SJCRH30 (cell line): ENCODE results near the gene ADAMTS4. TPM values are rescaled to one million over a fixed set of nuclear protein-coding genes. Genes with fewer than 3 reads are reported as not detected.

Source experiments
- DNase-seq, 2 experiments: peaks; one replicate each; pipeline ENCODE4 v3.0.0-alpha.2; 2015 to 2020
- H3K27ac ChIP-seq: fragments of 250-450 bp; sonication (Bioruptor Pico); 2 replicates; pipeline ENCODE4 v1.5.1; 2020; ENCODE audit warnings: mild to moderate bottlenecking, moderate library complexity
- H3K27me3 ChIP-seq: fragments of 250-450 bp; sonication (Bioruptor Pico); 2 replicates; pipeline ENCODE4 v1.5.1; 2020; ENCODE audit warnings: mild to moderate bottlenecking, moderate library complexity
- H3K36me3 ChIP-seq: fragments of 250-450 bp; sonication (Bioruptor Pico); 2 replicates; pipeline ENCODE4 v1.5.1; 2020; ENCODE audit warnings: mild to moderate bottlenecking, moderate library complexity
- H3K4me1 ChIP-seq: fragments of 250-450 bp; sonication (Bioruptor Pico); 2 replicates; pipeline ENCODE4 v1.5.1; 2020; ENCODE audit warnings: mild to moderate bottlenecking, moderate library complexity
- H3K4me3 ChIP-seq: fragments of 250-450 bp; sonication (Bioruptor Pico); 2 replicates; pipeline ENCODE4 v1.5.1; 2020; ENCODE audit warnings: mild to moderate bottlenecking, moderate library complexity
- H3K9me3 ChIP-seq: fragments of 250-450 bp; sonication (Bioruptor Pico); replicated peaks from 2 replicates; pipeline ENCODE4 v1.5.1; 2020; ENCODE audit warnings: mild to moderate bottlenecking, moderate library complexity
- total RNA-seq: library from RNA; depleted of rRNA; stranded (reverse); fragments of >200 nt; shearing (Covaris generic); gene quantifications from 2 replicates; pipeline ENCODE4 v1.2.3, GENCODE V29; 2014

ADAMTS4 gene
- total RNA-seq, 1 experiment from 2014 or later: 11.0 TPM

DNA sequence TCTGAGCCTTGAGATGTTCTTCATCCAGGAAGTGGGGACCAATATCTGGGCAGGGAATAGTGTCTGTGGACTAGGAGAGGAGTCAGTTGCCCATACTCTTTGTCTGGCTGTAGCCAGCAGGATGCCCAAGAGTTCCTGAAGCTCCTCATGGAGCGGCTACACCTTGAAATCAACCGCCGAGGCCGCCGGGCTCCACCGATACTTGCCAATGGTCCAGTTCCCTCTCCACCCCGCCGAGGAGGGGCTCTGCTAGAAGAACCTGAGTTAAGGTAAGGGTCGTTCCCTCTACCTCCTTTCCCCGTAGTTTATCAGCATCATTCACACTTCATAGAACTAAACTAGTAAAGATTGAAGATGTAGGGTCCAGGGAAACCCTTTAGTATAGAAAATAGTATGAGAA, 36.0 kb downstream of the ADAMTS4 start:
- Histone ChIP-seq H3K4me3 (no peak overlapping the region), H3K9me3 (no peaks in the 10 kb centered on the region), H3K27ac (no peak overlapping the region), H3K27me3 (no peaks in the 10 kb centered on the region), H3K36me3 (no peaks in the 10 kb centered on the region), H3K4me1 (no peaks in the 10 kb centered on the region; the same call in 1 of the 2 replicates)
- no peak for DNase-seq

DNA sequence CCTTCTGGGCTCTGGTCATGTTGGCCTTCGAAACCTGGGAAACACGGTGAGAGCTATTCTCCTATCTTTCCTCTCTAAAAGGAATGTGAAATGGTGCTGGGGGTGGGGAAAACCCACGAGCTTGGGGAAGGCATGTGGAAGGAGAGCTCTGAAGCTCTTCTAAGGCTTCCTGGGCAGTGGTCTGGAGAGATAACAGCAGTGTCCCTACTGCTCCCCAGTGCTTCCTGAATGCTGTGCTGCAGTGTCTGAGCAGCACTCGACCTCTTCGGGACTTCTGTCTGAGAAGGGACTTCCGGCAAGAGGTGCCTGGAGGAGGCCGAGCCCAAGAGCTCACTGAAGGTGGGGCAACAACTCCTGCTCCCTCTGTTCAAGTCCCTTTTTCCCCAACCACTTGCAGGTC, 36.8 kb downstream of the ADAMTS4 start:
- Histone ChIP-seq H3K27me3 (no peaks in the 10 kb centered on the region), H3K36me3 (no peaks in the 10 kb centered on the region), H3K4me1 (no peaks in the 10 kb centered on the region; the same call in 1 of the 2 replicates), H3K27ac (no peak overlapping the region), H3K4me3 (no peak overlapping the region), H3K9me3 (no peaks in the 10 kb centered on the region)
- DNase-seq: no peak

DNA sequence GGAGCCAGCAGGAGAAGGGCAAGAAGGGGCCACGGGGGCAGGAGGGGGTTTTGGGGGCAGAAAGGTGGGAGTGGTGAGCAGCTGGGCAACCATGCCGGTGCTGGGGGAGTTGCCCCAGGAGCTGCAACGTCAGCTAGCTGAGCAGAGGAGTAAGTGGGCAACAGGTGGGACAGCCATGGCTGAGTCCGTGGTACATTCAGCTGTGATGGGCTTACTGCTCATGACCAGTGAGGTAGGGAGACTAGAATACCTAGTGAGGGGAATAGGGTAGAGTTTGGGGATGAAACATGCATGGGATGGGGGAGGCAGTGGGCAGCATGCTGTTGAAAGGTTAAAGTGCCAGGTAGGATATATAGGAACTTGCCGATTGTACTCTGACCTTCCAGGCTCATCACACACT, 37.2 kb downstream of the ADAMTS4 start:
- Histone ChIP-seq H3K4me1 (no peaks in the 10 kb centered on the region; the same call in 1 of the 2 replicates), H3K27ac (no peak overlapping the region), H3K36me3 (no peaks in the 10 kb centered on the region), H3K27me3 (no peaks in the 10 kb centered on the region), H3K4me3 (no peak overlapping the region), H3K9me3 (no peaks in the 10 kb centered on the region)
- no peak for DNase-seq

DNA sequence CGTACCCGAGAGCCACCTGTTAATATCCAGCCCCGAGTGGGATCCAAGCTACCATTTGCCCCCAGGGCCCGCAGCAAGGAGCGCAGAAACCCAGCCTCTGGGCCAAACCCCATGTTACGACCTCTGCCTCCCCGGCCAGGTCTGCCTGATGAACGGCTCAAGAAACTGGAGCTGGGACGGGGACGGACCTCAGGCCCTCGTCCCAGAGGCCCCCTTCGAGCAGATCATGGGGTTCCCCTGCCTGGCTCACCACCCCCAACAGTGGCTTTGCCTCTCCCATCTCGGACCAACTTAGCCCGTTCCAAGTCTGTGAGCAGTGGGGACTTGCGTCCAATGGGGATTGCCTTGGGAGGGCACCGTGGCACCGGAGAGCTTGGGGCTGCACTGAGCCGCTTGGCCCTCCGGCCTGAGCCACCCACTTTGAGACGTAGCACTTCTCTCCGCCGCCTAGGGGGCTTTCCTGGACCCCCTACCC, 38.1 kb downstream of the ADAMTS4 start:
- H3K4me1 ChIP-seq: no peaks in the 10 kb centered on the region; the same call in 1 of the 2 replicates

DNA sequence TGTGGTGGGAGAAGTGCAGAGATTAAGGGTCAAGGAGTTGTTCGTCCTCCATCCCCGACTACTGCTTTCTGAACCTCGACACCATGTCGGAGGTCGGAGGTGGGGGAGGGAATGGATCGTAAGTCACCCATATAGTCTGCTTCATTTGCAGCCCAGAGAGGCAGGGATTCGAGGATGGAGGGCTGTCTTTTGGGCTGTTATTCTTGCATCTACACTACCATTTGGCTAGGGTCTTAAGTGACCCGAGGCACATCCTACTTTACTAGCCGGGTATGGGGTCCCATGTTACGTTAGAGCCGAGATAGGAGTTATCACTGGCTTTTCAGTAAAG, 39.0 kb downstream of the ADAMTS4 start:
- no peaks in the 10 kb centered on the region for H3K36me3 ChIP-seq
- DNase-seq: no peak

More for the DNA sequence above, 38.1 kb downstream of the ADAMTS4 start:
- H3K4me3 ChIP-seq: no peak overlapping the region
- H3K36me3 ChIP-seq: no peaks in the 10 kb centered on the region
- H3K27ac ChIP-seq: no peak overlapping the region
- no peaks in the 10 kb centered on the region for H3K27me3 ChIP-seq
- DNase-seq: no peak
- no peaks in the 10 kb centered on the region for H3K9me3 ChIP-seq

DNA sequence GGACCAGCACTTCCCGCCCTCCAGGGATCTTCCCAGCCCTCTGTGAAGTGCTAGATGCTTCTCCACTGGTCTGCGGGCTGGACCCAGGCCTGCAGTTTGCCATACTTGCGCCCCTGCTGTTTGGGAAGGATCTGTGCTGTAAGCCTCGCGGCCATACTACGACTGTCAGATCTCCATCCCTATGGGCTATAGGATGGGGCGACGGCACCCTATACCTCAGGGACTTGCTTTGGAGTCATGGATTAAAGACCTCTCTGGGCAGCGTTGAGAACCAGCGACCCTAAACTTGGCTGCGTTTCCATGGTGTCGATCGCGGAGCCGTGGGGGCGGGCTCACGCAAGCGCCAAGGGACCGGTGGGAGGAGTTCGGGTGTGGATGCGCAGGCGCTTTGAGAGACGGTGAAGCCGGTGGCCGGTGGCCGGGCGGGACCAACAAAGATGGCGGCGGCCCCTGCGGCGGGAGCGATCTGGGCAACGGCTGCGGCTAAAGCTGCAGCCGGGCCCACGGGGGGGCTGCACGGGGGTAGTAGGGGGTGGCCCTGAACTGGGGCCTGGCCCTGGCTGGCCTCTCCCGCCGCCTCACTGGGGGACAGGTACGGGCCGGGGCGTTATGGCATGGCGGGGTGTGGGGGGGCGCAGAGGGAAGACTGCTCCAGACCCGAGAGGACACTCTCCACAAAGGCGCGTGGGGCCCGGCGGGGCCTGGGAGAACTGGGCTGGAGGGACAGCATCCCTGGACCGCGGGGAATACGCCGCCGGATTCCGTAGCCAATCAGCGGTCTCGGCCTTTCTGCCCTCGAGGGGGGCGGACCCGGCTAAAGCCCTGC, 39.6 kb downstream of the ADAMTS4 start, which contains the start of gene USP21:
USP21 (plus strand) TSS at position 414 of the 826 bp plus-strand sequence. CDS start 1,141 bp downstream, outside the sequence.
- H3K9me3 ChIP-seq: no peaks in the 10 kb centered on the region
- H3K27ac ChIP-seq: peak within 1 kb of the TSS; percentile 87
- H3K4me1 ChIP-seq: no peaks in the 10 kb centered on the region; the same call in 1 of the 2 replicates
- peak; percentile 89 to 93 for DNase-seq
- no peaks in the 10 kb centered on the region for H3K27me3 ChIP-seq
- H3K4me3 ChIP-seq: peak within 1 kb of the TSS; percentile 79
- no peaks in the 10 kb centered on the region for H3K36me3 ChIP-seq

More for the DNA sequence above, 39.0 kb downstream of the ADAMTS4 start:
- Histone ChIP-seq H3K9me3 (no peaks in the 10 kb centered on the region), H3K4me1 (no peaks in the 10 kb centered on the region; the same call in 1 of the 2 replicates), H3K4me3 (peak overlapping the region; percentile 79), H3K27me3 (no peaks in the 10 kb centered on the region), H3K27ac (peak overlapping the region; percentile 87)

DNA sequence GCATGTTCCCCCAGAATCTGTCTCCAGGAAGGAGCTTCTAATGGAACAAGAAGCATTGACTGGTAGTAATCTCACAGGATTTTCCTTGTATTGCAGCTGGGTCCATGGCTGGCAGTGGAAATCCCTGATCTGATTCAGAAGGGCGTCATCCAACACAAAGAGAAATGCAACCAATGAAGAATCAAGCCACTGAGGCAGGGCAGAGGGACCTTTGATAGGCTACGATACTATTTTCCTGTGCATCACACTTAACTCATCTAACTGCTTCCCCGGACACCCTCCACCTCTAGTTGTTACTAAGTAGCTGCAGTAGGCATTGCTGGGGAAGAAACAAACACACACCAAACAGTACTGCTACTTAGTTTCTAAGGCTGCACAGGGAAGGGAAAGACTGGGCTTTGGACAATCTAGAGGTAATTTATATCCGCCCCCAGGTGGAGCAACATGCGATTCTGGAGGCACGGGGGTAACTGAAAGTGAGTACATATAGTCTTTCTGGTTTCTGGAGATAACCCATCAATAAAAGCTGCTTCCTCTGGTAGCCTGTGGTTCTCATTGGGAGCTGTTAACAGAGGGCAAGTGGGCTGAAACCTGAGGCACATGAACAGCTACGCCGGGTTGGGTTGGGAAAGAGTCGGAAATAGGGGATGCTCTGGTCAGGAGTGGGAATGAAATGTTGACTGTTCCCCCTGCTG, 40.4 kb downstream of the ADAMTS4 start:
- Histone ChIP-seq H3K9me3 (no peaks in the 10 kb centered on the region), H3K4me1 (no peaks in the 10 kb centered on the region; the same call in 1 of the 2 replicates), H3K36me3 (no peaks in the 10 kb centered on the region), H3K27me3 (no peaks in the 10 kb centered on the region), H3K4me3 (peak overlapping the region; percentile 79; the same call in 1 of the 2 replicates), H3K27ac (no peak overlapping the region)
- DNase-seq: no peak

DNA sequence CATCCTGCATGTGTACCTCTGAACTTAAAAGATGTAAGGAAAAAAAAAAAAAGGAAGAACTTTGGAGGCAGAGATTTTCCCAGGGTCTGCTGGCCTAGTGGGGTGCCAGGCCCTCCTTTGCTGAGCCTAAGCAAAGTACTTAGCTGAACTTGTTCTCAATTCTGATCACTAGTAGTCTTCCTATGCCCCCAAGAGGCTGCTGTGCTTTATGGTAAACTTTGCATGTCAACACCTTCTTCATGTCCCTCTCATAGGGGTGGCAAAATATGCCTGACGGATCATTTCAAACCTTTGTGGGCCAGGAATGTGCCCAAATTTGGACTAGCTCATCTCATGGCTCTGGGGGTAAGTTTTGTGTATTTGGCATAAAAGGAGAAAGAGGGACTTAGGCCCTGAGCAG, 41.0 kb downstream of the ADAMTS4 start:
- H3K9me3 ChIP-seq: no peaks in the 10 kb centered on the region
- H3K36me3 ChIP-seq: no peaks in the 10 kb centered on the region
- no peak overlapping the region for H3K27ac ChIP-seq
- no peak for DNase-seq
- no peak overlapping the region for H3K4me3 ChIP-seq
- H3K4me1 ChIP-seq: no peaks in the 10 kb centered on the region; the same call in 1 of the 2 replicates
- no peaks in the 10 kb centered on the region for H3K27me3 ChIP-seq

DNA sequence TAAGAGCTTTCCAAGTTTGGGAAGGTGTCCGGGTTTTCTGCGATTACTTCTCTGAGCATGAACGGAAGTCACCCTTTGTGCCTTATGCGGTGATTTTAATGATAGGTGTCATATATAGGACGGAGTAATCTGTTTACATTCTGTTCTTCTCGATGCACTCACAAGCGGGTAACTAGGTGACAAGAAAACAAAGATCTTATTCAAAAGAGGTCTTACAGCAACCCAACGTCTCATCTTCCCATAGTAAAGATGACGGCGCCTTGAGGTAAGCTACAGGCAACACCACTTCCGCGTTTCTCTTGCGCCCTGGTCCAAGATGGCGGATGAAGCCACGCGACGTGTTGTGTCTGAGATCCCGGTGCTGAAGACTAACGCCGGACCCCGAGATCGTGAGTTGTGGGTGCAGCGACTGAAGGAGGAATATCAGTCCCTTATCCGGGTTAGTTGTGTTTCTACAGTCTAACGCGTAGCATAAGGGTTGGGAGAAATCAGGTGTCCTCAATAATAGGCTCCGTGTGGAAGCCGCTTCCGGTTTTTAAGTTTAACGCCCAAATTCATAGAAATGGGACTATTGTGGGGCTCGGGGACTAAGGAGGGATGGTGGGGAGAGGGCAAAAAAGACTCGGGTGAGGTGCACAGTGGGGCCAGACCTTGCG, 45.0 kb downstream of the ADAMTS4 start, which contains the start of gene UFC1:
UFC1 (plus strand) TSS at position 297 of the 656 bp plus-strand sequence; CDS start at position 317, 20 bp downstream.
- Histone ChIP-seq H3K27me3 (no peaks in the 10 kb centered on the region), H3K4me3 (peak within 1 kb of the TSS; percentile 95)
- DNase-seq: peak; percentile 81 to 88

DNA sequence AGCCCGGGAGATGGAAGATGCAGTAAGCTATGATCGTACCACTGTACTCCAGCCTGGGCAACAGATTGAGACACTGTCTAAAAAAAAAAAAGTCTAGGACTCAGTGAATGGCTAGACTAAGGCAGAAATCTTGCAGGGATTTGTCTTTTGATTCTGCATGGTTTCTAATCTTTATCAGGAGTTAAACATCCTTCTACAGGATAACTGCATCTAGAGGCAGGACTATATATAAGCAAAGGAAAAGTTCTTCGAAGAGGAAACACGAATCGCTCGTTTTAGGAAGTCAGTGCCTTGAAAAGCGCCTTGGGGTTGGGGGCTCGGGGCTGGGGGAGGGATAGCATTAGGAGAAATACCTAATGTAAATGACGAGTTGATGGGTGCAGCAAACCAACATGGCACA, 45.7 kb downstream of the ADAMTS4 start:
- H3K4me1 ChIP-seq: no peaks in the 10 kb centered on the region
- H3K27me3 ChIP-seq: no peaks in the 10 kb centered on the region
- peak overlapping the region; percentile 96; the same call in 1 of the 2 replicates for H3K27ac ChIP-seq
- H3K9me3 ChIP-seq: no peaks in the 10 kb centered on the region
- H3K36me3 ChIP-seq: no peaks in the 10 kb centered on the region
- DNase-seq: no peak
- peak overlapping the region; percentile 95 for H3K4me3 ChIP-seq

More for the DNA sequence above, 45.0 kb downstream of the ADAMTS4 start, which contains the start of gene UFC1:
- no peaks in the 10 kb centered on the region for H3K36me3 ChIP-seq
- no peaks in the 10 kb centered on the region for H3K4me1 ChIP-seq
- no peaks in the 10 kb centered on the region for H3K9me3 ChIP-seq
- peak within 1 kb of the TSS; percentile 96 for H3K27ac ChIP-seq

DNA sequence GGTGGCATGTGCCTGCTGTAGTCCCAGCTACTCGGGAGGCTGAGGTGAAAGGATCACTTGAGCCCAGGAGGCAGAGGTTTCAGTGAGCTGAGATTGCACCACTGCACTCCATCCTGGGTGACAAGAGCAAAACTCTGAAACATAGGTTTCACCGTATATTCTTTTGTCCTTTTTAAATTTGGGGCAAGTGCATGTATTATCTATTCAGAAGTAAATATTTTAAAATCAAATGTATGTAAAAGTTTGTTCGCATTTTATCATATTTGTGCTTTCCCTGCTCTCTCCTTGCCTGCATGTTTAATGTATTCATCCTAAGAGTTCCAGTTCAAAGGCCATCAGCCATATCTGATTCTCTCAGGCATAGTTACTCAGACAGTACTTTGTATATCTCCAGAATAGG, 53.0 kb downstream of the ADAMTS4 start:
- no peak for DNase-seq
- H3K4me3 ChIP-seq: no peak overlapping the region
- H3K27me3 ChIP-seq: no peaks in the 10 kb centered on the region
- no peaks in the 10 kb centered on the region for H3K36me3 ChIP-seq
- no peak overlapping the region for H3K27ac ChIP-seq
- H3K4me1 ChIP-seq: no peaks in the 10 kb centered on the region
- no peaks in the 10 kb centered on the region for H3K9me3 ChIP-seq

DNA sequence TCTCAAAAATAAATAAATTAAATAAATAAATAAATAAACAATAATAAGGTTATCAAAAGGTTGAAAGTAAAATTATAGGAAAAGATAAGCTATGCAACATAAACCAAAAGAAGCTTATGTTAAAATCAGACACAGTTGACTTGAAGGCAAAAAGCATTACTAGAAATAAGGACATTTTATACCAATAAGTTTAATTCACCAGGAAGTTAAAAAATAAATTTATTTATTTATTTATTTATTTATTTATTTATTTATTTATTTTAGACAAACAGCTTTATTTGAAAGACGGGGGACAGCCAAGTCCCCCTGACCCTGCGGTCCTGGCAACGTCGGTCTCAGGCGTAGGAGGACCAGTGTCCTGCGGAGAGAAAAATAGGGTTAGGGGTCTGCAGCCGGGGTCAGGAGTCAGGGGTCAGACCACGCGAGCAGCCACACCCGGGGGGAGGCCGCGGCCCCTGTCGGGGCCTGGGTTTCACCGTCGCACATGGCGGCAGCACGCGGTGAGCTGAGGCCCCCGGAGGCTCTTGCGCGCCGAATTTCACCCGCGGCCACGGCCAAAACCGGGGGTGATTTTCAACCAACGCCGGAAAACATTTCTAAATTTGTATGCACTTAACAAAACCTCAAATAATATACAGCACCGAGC, 58.0 kb downstream of the ADAMTS4 start:
- Histone ChIP-seq H3K9me3 (no peaks in the 10 kb centered on the region), H3K4me3 (no peak overlapping the region), H3K4me1 (peaks cover 13% of the 10 kb centered on the region; the same call in 1 of the 2 replicates), H3K27me3 (no peaks in the 10 kb centered on the region), H3K27ac (no peak overlapping the region), H3K36me3 (no peaks in the 10 kb centered on the region)
- DNase-seq: no peak

DNA sequence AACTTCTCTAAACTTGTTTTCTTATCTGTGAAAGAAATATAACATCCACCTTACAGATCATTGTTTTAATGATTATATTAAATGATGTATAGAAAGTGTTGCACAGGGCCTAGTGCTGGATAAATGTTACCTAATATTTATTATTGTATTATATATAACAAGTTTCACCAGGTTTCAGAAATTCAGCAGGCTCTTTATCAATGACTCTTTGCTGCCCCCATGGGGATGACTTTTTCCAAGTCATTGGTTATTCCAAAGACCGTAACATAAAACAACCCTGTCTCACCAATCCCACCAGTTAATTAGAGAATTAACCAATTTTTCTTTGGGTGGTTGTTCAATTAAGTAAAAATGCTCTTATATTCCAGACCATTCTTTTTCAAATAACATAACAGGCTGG, 59.1 kb downstream of the ADAMTS4 start:
- H3K4me3 ChIP-seq: no peak overlapping the region
- no peaks in the 10 kb centered on the region for H3K36me3 ChIP-seq
- no peaks in the 10 kb centered on the region for H3K9me3 ChIP-seq
- H3K27ac ChIP-seq: no peak overlapping the region
- no peaks in the 10 kb centered on the region for H3K27me3 ChIP-seq
- DNase-seq: peak in 1 of 2 experiments; percentile 62
- peaks cover 13% of the 10 kb centered on the region; the same call in 1 of the 2 replicates for H3K4me1 ChIP-seq

DNA sequence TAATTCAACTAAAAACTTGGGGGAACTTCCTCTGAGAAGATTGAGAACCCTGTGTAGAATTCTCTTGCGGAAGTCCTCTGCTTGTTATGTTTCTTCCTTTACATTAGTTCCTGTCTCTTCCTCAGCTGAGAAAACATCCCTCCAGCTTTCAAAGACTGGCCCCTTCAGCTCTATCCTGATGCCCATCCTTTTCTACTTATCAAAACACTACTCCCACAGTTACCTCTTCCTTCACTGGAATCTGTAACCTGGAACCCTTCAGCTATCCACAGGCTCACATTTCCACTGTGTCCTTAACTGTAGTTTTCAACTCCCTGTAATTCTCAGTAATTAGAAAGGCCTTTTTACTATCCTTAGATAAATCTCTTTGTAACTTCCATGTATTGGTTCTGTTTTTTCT, 60.4 kb downstream of the ADAMTS4 start:
- Histone ChIP-seq H3K4me1 (peaks cover 13% of the 10 kb centered on the region; the same call in 1 of the 2 replicates), H3K36me3 (no peaks in the 10 kb centered on the region), H3K4me3 (no peak overlapping the region), H3K9me3 (no peaks in the 10 kb centered on the region), H3K27me3 (no peaks in the 10 kb centered on the region), H3K27ac (peak overlapping the region; percentile 10; the same call in 1 of the 2 replicates)
- no peak for DNase-seq
